Aorta (tissue), 5 donors: ENCODE measurements around the gene DPH3. TPM values are rescaled to one million over a fixed set of nuclear protein-coding genes. Genes with fewer than 3 reads are reported as not detected.
A peak's percentile ranks its signal among the peaks of the same experiment; 100 is the strongest.

Experiments
- ATAC-seq: fragments of 200-7000 bp; cut with Tn5 transposase; one replicate; pipeline ENCODE4 v1.9.1; 2022; ENCODE audit warnings: moderate library complexity; ENCODE audit not compliant: low FRiP score
- DNase-seq, 2 donors: peaks; one replicate each; pipeline ENCODE4 v3.0.0-alpha.2; 2020
- H3K27ac ChIP-seq, 2 donors: one replicate each; pipeline ENCODE4 v1.5.1; 2013; ENCODE audit warnings: low read length in 2 of 2, mild to moderate bottlenecking in 2 of 2, moderate library complexity in 2 of 2, control low read depth in 1 of 2, inconsistent platforms in 1 of 2, low read depth in 1 of 2
- H3K27me3 ChIP-seq, 2 donors: one replicate each; pipeline ENCODE4 v1.6.1; 2013; ENCODE audit warnings: control low read depth in 1 of 2, low read length in 1 of 2, mild to moderate bottlenecking in 1 of 2, moderate library complexity in 1 of 2; ENCODE audit not compliant: insufficient read depth in 2 of 2, control insufficient read depth in 1 of 2
- H3K36me3 ChIP-seq, 2 donors: one replicate each; pipeline ENCODE4 v1.6.1; 2013; ENCODE audit warnings: control low read depth in 1 of 2, low read length in 1 of 2, mild to moderate bottlenecking in 1 of 2; ENCODE audit not compliant: insufficient read depth in 2 of 2, control insufficient read depth in 1 of 2
- H3K4me1 ChIP-seq, 2 donors: one replicate each; pipeline ENCODE4 v1.6.1; 2013; ENCODE audit warnings: low read length in 2 of 2, control low read depth in 1 of 2, mild to moderate bottlenecking in 1 of 2, moderate library complexity in 1 of 2; ENCODE audit not compliant: insufficient read depth in 2 of 2, control insufficient read depth in 1 of 2
- H3K4me3 ChIP-seq, 2 donors: one replicate each; pipeline ENCODE4 v1.5.1; 2013; ENCODE audit warnings: low read length in 2 of 2, control low read depth in 1 of 2, mild to moderate bottlenecking in 1 of 2
- H3K9me3 ChIP-seq: one replicate; pipeline ENCODE4 v1.6.1; 2013; ENCODE audit warnings: mild to moderate bottlenecking, low read length; ENCODE audit not compliant: control insufficient read depth
- WGBS, 2 donors: extraction: QIAGEN DNeasy Blood & Tissue Kit; methylation state at CpG; one replicate each; pipeline ENCODE4 v1.1.7; 2013; 5-methylcytosine and 5-hydroxymethylcytosine counted together
- intact Hi-C, 2 donors: fragments of 100-400 bp; cut with DNase I; formaldehyde crosslinking; loops; one replicate each; pipeline versions ENCODE4 v1.14.2 to v1.15.0; 2022
- polyA plus RNA-seq, 2 donors: library from polyadenylated mRNA; stranded (reverse); fragments of 200-250 nt; gene quantifications; one replicate each; pipeline ENCODE4 v1.2.3, GENCODE V29; 2013
- total RNA-seq, 2 donors: library from RNA; stranded (reverse); fragmentation: NEBNext Ultra II Directional; extraction: Animal tissue kit (Norgen Biotek cat#: 25700); gene quantifications; one replicate each; pipeline ENCODE4 v1.2.1, GENCODE V29; 2021
- donor health status: healthy with polysubstance abuse.
- donor health status: Bipolar disorder and iron deficiency.
- donor health status: DM: no; HTN: no; CAD: no.
- donor health status: DM: no; HTN: no; CAD: no.
- donor health status: DM: yes; HTN: yes; CAD: no.

Gene DPH3
- total and polyA plus RNA-seq, 4 donors: 14.0 to 49.6 (median 25.4) TPM

DNA sequence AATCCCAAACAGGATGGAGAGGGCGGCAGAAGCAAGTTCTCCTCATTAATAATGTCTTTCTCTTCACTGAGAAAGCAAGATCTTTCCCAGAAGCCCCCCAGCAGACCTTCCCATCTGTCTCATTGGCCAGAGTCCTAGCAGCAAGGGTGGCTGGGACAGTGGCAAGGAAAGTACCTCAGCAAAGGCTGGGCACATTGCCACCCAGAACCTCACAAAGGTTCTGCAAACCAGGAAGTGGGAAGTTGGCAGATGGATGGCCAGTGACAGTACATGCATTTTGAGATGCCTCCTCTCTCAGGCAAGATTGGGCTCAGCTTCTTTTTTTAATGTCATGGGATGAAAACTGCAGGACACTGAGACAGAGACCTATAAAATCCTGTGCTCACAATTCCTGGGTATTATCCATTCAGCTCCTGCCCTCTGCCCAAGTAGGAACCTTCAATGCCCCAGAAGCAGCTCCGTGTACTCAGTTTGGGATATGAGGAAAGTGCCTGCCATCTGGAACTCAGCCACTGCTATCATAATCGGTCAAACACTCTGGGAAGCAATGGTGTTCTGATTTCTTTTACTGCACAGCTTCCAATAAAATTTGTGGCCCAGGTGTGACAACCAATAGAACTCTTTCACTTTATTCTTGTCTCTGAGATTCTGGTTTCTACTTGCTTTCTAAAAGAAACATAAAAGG lies 25.5 kb downstream of the DPH3 start:
- H3K9me3 ChIP-seq: no peaks in the 10 kb centered on the region
- no peak overlapping the region for H3K4me3 ChIP-seq
- DNase-seq: no peak
- H3K4me1 ChIP-seq: peaks cover 0 to under 1% of the 10 kb centered on the region in 2 donors
- H3K36me3 ChIP-seq: no peaks in the 10 kb centered on the region
- intact Hi-C loops: no loop called here
- H3K27ac ChIP-seq: no peak overlapping the region
- H3K27me3 ChIP-seq: no peaks in the 10 kb centered on the region
- 47% methylated on average over 3 of the region's 3 CpGs for WGBS, 2 donors
- ATAC-seq: no peak

DNA sequence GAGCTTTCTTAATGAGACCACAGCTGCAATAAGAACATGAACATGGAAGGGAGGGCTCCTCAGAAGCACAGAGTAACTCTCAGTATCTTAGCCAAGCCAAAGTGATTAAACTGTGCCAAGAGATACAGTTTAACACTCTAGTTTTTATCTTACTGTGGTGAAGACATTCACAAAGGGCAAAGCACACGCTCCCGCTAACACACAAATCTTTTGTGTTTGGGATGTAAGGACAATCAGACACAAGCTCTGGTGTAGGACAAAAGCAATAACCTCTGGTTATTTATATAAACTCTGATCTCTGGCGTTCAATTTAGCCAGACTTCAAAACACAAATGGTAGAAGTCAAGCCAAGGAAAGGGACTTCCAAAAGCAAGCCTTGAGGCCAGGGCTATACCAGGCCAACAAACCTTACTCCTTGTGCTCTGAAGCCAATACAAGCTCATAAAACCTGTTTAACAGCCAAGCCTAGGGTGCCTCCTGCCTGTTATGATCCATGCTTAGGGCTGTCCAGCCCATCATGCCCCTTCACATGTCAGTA lies 27.8 kb downstream of the DPH3 start:
- intact Hi-C loops: no loop called here
- DNase-seq (no peak), ATAC-seq (peak; percentile 60)
- Histone ChIP-seq H3K27me3 (no peaks in the 10 kb centered on the region), H3K4me3 (no peak overlapping the region), H3K36me3 (no peaks in the 10 kb centered on the region), H3K9me3 (no peaks in the 10 kb centered on the region), H3K4me1 (no peaks in the 10 kb centered on the region), H3K27ac (no peak overlapping the region)
- 3 to 4% methylated on average over 3 of the region's 3 CpGs for WGBS, 2 donors

DNA sequence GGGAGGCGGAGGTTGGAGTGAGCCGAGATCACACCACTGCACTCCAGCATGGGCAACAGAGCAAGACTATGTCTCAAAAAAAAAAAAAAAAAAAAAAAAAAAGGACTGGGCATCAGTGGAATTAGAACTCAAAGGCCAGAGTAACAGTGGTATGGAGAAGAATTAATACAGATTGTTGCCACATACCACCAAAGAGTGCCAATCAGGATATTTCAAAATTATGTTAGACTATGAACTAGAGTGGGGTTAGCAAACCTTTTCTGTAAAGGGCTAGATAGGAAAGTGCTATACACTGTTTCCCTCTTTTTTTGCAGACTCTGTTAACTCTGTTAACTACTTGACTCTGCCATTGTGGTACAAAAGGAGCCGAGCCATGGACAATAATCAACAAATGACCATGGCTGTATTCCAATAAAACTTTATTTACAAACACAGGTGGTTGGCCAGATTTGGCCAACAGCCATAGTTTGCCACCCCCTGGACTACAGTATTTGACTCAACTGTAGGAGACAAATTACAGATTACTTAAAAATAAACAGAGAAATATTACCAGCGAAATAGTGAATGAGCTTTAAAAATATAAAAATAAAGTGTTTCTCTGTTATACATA lies 28.6 kb downstream of the DPH3 start:
- no peaks in the 10 kb centered on the region for H3K4me1 ChIP-seq
- ATAC-seq: no peak
- WGBS, 2 donors: 85 to 88% methylated on average over 4 of the region's 4 CpGs
- no peaks in the 10 kb centered on the region for H3K9me3 ChIP-seq
- H3K27ac ChIP-seq: no peak overlapping the region
- DNase-seq: no peak
- H3K27me3 ChIP-seq: no peaks in the 10 kb centered on the region
- intact Hi-C loops: no loop called here
- H3K36me3 ChIP-seq: no peaks in the 10 kb centered on the region
- no peak overlapping the region for H3K4me3 ChIP-seq

DNA sequence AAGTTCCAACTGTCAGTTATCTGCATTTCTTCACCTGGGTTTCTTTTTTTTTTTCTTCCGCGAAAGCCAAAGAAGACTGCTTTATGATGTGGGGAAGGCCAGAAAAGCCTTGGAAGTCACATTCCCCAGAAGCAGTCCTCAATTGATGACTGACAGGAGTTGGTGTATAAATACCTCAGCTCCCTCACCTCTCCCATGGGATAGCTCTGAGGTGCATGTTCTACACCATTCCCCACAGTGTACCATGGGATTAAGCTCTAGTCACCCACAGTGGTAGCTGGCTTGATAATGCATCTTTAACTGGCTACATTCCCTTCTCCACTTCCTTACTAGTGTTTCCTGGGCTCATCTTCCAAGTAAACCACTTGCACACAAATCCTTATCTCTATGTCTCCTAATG lies 30.5 kb downstream of the DPH3 start:
- Histone ChIP-seq H3K36me3 (no peaks in the 10 kb centered on the region), H3K4me1 (no peaks in the 10 kb centered on the region), H3K4me3 (no peak overlapping the region), H3K27me3 (no peaks in the 10 kb centered on the region), H3K27ac (no peak overlapping the region), H3K9me3 (no peaks in the 10 kb centered on the region)
- ATAC-seq: no peak
- no peak for DNase-seq
- WGBS, 2 donors: 99 to 100% methylated on average over 2 of the region's 2 CpGs
- intact Hi-C loops: no loop called here

DNA sequence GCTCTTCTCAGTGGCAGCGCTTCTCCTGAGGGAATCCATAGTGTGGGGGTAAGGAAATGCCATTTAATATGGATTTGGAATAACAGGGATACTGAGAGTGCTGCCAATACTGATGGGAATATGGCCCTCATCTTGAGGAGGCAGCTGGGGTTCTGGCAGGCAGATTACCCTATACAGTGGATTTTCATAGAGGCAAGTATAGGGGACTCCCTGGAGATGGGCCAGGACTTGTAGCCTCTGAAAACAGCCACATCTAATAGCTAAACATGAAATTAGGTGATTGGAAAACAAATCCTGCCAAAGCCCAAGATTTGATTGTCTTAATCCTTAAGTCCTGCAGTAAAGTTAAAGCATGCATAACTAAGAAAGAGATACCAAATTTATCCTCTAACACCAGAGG lies 30.9 kb downstream of the DPH3 start:
- DNase-seq (no peak), ATAC-seq (no peak)
- H3K4me1 ChIP-seq: no peaks in the 10 kb centered on the region
- H3K36me3 ChIP-seq: no peaks in the 10 kb centered on the region
- H3K27ac ChIP-seq: no peak overlapping the region
- intact Hi-C loops: no loop called here
- H3K27me3 ChIP-seq: no peaks in the 10 kb centered on the region
- no peaks in the 10 kb centered on the region for H3K9me3 ChIP-seq
- 97 to 100% methylated on average over 1 of the region's 1 CpG for WGBS, 2 donors
- no peak overlapping the region for H3K4me3 ChIP-seq

DNA sequence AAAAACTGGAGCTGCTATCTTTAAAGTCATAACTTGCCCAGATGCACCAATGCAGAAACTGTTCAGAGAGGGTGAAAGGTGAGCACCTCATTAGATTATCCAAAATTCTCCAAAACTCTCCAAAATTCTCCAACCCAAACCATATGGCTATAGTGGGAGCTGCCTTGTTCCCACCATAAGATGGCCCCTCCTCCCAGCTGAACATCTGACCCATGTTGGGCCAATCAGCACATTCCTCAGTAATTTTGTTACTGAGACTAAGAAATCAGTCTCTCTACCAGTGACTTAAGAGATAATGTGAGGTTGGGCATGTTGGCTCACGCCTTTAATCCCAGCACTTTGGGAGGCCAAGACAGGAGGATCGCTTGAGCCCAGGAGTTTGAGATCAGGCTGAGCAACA lies 32.8 kb downstream of the DPH3 start:
- H3K27me3 ChIP-seq: no peaks in the 10 kb centered on the region
- H3K9me3 ChIP-seq: no peaks in the 10 kb centered on the region
- ATAC-seq: no peak
- H3K27ac ChIP-seq: no peak overlapping the region
- intact Hi-C loops: no loop called here
- H3K4me3 ChIP-seq: no peak overlapping the region
- DNase-seq: no peak
- H3K36me3 ChIP-seq: no peaks in the 10 kb centered on the region
- H3K4me1 ChIP-seq: no peaks in the 10 kb centered on the region
- 99 to 100% methylated on average over 2 of the region's 2 CpGs for WGBS, 2 donors

DNA sequence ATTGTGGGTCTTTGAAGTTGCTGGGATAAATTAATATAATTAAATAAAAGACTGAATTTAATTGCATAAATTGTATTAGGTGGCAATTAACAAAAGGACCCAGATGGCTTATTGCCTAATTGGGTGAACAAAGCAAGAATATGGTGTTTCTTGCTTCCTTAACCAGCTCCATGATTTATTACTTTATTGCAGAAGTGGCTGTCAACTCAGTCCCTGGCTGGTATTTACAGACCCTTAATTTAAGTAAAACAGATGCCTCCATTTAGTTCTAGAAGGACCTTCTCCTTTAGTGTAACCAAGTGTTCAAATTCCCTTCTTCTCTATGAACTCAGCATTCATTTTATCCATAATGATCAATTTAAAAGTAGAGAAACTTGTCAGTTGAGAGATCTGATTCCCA lies 35.1 kb downstream of the DPH3 start:
- Histone ChIP-seq H3K36me3 (no peaks in the 10 kb centered on the region), H3K9me3 (no peaks in the 10 kb centered on the region), H3K27me3 (no peaks in the 10 kb centered on the region), H3K27ac (no peak overlapping the region), H3K4me1 (no peaks in the 10 kb centered on the region), H3K4me3 (no peak overlapping the region)
- intact Hi-C loops: no loop called here
- no peak for DNase-seq
- ATAC-seq: no peak

DNA sequence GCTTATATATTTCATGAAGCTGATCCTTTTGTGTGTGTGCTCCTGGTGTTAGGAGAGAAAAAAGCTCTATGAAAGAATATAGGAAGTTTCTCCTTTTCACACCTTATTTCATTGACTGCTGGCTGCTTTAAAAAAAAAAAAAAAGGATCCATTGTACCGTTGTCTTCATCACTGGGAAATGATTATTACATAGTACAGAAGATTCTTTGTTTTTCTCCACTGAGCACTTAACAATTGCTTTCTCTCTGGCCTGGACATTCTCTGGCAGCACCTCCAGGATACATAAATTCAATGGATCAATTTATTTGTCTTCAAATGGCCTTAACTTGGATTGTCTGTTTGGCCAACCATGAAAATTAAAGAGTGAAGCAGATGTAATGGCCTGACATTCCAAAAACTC lies 37.2 kb downstream of the DPH3 start:
- WGBS, 2 donors: 74 to 86% methylated on average over 1 of the region's 1 CpG
- DNase-seq: no peak
- ATAC-seq: no peak
- Histone ChIP-seq H3K4me1 (no peaks in the 10 kb centered on the region), H3K27me3 (no peaks in the 10 kb centered on the region), H3K9me3 (no peaks in the 10 kb centered on the region), H3K27ac (no peak overlapping the region), H3K4me3 (no peak overlapping the region), H3K36me3 (no peaks in the 10 kb centered on the region)
- intact Hi-C loops: no loop called here

DNA sequence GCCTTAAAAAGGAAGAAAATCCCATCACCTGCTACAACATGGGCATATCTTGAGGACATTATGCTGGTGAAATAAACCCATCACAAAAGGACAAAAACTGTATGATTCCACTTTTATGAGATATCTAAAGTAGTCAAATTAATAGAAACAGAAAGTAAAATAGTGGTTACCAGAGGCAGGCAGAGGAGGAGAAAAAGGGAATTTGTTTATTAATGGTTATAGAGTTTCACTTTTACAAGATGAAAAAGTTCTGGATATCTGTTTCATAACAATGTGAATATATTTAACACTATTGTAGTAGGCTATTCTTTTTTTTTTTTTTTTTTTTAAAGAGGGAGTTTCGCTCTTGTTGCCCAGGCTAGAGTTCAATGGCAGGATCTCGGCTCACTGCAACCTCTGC lies 40.4 kb downstream of the DPH3 start:
- Histone ChIP-seq H3K27ac (no peak overlapping the region), H3K27me3 (no peaks in the 10 kb centered on the region), H3K36me3 (no peaks in the 10 kb centered on the region), H3K9me3 (no peaks in the 10 kb centered on the region), H3K4me1 (no peaks in the 10 kb centered on the region), H3K4me3 (no peak overlapping the region)
- DNase-seq: no peak
- WGBS, 2 donors: 97 to 100% methylated on average over 2 of the region's 2 CpGs
- intact Hi-C loops: no loop called here
- ATAC-seq: no peak
